GM12875 (cell line): ENCODE data around the gene INA.

ENCODE experiments used
- H3K4me3 ChIP-seq: one replicate; pipeline ENCODE4 v1.5.1; 2011; ENCODE audit warnings: low read depth, low read length, control low read depth
- TF ChIP-seq, protein P1 (sequence below): IDR thresholded peaks from 2 replicates; pipeline ENCODE4 v1.5.1; 2011; ENCODE audit warnings: low read depth, mild to moderate bottlenecking, control low read depth, inconsistent platforms, low read length, moderate library complexity, borderline replicate concordance; ENCODE audit not compliant: insufficient read depth

INA gene

GRCh38 chr10:103316087-103316486 is 39.1 kb downstream of the INA start:
- TF ChIP-seq, protein P1, sequence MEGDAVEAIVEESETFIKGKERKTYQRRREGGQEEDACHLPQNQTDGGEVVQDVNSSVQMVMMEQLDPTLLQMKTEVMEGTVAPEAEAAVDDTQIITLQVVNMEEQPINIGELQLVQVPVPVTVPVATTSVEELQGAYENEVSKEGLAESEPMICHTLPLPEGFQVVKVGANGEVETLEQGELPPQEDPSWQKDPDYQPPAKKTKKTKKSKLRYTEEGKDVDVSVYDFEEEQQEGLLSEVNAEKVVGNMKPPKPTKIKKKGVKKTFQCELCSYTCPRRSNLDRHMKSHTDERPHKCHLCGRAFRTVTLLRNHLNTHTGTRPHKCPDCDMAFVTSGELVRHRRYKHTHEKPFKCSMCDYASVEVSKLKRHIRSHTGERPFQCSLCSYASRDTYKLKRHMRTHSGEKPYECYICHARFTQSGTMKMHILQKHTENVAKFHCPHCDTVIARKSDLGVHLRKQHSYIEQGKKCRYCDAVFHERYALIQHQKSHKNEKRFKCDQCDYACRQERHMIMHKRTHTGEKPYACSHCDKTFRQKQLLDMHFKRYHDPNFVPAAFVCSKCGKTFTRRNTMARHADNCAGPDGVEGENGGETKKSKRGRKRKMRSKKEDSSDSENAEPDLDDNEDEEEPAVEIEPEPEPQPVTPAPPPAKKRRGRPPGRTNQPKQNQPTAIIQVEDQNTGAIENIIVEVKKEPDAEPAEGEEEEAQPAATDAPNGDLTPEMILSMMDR: no peak

GRCh38 chr10:103327906-103328305 is 51.0 kb downstream of the INA start:
- TF ChIP-seq, protein P1: no peak

More at GRCh38 chr10:103316087-103316486, 39.1 kb downstream of the INA start:
- no peak overlapping the region for H3K4me3 ChIP-seq

GRCh38 chr10:103333934-103334520 is 57.1 kb downstream of the INA start:
- TF ChIP-seq, protein P1: no peak; the same call in 1 of the 2 replicates
- no peak overlapping the region for H3K4me3 ChIP-seq

More at GRCh38 chr10:103327906-103328305, 51.0 kb downstream of the INA start:
- no peak overlapping the region for H3K4me3 ChIP-seq

DNA sequence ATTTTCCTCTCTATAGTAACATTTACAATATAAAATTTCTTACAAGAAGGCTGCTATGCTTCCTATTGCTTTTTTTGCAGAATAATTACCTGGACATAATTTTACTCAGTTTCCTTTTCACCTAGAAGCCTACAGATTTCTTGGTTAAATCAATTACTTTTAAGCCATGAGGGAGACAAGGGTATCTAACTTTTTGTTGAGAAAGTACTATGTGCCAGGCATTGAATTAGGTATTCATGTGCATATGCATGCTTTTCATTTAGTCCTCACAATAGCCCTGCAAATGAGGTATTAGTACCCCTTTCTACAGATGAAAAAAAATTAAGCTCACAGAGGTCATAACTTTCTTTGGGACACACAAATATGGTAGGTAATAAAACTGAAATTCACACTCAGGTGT is 57.6 kb downstream of the INA start:
- H3K4me3 ChIP-seq: no peak overlapping the region
- TF ChIP-seq, protein P1: no peak

GRCh38 chr10:103336370-103336769 is 59.4 kb downstream of the INA start:
- H3K4me3 ChIP-seq: no peak overlapping the region
- TF ChIP-seq, protein P1: no peak
